Measurements from ENCODE around the gene RCBTB2.
"Not testable (repeated sequence)": the region's sequence is repeated elsewhere in the genome, so short reads cannot be mapped to it uniquely, and the experiment has no call there.

RCBTB2 gene

DNA sequence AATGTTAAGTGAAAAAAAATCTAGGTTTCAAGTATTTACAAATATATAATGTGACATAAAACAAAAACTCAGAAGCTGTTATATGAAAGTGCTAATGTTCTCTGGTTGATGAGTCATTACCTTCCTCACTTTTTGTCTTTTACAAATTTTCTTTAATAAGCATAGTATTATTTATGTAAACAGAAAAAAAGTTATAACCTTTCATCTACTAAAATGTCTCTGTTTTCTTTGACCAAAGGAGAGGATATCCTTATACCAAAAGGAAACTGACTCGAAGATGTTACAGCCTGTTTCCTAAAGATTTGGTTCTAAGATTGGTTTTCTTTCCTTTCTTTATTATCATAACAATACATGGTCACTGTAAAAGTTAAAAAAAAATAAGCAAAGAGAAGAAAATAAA, 38.0 kb downstream of the RCBTB2 start:
- DNase-seq (ENCODE audit: low read depth, low spot score): no peak

DNA sequence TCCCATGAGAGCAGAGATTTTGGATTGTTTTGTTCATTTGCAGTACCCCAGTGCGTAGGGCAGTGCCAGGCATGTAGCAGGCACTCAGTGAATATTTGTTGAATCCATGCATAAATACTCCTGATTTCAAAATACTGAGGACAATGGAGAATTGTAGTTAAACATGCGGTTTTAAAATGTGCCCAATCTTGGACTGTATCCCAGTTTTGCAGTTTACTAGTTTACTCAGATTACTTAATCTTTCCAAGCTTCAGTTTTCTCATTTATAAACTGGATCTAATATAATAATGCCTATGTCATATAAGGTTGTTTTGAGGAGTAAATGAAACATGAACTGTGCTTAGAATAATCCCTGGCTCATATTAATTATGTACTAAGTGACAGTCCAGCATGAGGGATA, 39.0 kb downstream of the RCBTB2 start:
- no peak for DNase-seq (ENCODE audit: low read depth, low spot score)

DNA sequence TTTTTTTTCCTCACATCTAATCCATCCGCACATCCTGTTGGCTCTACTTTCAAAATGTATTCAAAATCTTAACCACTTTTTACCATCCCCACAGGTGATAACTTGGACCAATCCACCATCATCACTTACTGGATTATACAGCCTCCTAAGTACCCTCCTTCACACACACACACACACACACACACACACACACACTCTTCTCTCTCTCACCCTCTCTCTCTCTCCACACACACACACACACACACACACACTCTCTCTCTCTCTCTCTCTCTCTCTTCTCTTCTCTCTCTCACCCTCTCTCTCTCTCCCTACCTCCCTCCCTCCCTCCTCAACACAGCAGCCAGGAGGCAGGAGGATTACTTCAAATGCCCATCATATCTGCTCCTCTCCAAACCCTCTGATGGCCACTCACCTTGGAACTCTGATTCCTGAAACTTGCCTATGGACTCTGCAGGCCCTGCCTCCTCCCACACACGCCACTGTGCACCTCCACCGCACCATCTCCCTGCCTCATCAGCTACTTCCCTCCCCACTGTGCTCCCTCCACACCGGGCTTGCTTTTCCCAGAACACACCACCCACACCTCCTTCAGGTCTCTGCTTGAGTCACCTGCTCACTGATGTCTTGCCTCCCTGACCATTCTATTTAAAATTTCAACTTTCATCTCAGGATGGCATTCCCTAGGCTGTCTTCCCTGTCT, 39.7 kb downstream of the RCBTB2 start:
- DNase-seq (ENCODE audit: low read depth, low spot score): no peak

DNA sequence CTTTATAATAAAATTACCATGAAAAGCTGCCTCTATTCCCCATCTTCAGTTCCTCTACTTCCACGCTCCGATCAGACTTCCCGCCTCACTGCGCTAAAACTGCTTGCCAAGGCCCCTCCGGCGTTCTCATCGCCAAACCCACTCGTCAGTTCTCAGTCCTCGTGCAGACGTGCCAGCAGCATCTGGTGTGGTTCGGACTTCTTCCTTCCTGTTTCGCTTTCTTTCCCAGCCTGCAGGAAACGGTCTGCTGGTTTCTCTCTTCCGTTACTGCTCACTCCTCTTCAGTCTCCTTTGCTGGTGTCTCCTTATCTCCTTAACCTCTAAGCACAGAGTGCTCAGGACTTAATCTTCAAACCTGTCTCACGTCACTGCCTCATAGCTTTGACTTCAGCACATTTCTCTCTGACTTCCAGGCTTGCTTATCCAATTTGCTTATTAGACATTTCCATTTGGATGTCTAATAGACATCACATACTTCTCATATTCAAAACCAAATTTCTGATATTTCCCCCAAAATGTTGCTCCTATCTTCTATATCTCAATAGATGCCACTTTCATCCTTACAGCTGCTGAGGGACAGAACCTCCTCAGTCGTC, 40.3 kb downstream of the RCBTB2 start:
- DNase-seq (ENCODE audit: low read depth, low spot score): peak; percentile 13

DNA sequence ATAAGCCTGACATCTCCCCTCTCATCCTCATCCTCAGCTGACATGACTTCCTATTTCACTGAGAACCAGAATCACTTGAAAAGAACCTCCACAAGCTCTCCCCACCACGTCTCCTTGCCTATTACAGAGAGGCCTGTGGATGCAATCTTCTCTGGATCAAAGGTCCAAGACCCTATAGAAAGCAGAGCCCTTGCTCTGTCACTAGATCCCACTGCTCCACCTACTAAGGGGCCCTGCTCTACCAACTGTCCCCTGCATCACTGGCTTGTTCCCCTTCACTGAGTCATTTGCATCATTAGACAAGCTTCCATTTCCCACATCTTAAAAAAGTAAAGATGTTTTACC, 40.8 kb downstream of the RCBTB2 start:
- DNase-seq (ENCODE audit: low read depth, low spot score): no peak

DNA sequence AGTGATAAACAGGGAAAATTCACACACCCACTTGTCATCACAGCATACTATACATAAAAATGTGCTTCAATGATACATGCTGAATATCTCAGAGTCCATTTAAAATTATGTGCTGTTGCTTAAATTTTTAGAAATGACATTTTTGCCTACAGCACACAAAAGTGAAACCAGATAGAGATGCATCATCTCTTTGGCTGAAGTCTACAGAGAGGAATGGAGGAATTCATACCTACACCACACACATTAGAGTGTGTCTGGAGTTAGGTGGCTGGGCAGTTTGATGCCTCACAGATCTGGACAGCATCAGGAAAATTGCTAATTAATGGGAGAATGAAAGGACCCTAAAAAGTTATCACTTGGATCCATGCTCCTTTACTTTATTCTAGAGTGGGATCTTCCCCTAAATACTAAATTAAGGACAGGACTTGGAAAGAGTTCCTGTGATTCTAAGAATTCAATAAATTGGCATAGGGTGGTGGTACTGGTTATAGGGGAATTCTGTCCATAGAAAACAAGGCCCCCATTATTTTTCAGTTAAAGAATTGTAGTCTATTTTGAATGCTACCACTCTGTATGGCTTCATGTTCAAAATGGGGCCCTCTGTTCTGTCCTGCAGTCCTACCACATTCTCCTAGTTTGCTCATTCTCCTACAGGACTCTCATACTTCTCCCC, 41.3 kb downstream of the RCBTB2 start:
- no peak for DNase-seq (ENCODE audit: low read depth, low spot score)

DNA sequence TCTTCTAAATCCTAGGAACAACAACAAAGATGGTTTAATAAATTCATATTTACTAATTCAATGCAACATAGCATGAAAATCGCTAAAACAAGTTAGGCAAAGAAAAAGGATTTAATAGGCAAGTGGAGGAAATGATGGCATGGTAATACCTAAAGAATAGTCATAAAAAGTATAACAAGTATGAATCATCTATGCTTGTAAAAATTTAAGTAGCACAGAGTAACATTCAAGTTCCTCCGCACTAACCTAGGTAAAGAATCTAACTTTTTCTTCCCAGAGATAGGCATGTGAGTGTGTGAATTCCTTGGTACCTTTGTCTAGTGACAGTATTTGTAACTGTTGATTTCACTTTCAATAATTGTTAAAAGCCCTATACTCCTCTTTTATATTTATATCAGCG, 42.6 kb downstream of the RCBTB2 start:
- DNase-seq (ENCODE audit: low read depth, low spot score): no peak

DNA sequence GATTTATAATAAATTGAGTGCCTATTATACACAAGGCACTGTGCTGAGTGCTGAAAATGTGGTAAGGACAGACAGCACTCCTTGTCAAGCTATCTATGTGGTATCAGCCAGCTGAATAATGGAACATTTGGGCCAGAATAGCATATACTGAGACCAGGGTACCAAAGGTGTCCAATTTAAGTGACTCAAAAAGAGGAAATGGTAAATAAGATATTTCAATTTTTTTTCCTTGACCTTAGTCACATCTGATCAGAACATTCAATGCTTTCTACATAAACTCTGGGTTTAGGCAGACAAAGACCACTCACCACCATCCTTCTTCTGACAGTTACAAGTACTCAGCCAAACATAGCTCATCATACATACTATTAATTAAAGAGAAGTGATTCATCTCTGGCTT, 43.2 kb downstream of the RCBTB2 start:
- no peak for DNase-seq (ENCODE audit: low read depth, low spot score)

DNA sequence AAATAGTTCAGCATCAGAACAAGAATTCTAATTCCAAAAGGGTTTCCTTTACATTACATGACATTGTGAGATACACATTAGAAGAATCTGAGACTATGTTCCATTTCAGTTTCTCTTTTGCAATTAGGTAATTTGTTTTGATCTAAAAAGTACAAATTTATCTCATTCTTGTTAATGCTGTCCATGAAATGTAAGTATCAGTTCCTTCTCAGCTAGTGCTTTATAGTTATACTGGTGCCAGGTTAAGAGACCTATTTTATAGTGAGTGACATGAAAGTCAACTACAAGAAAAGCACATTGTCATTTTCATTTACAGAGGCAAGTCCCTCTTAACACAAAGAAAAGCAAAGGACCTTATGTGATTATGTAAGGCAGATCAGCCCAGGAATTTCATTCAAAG, 43.9 kb downstream of the RCBTB2 start:
- DNase-seq (ENCODE audit: low read depth, low spot score): no peak

DNA sequence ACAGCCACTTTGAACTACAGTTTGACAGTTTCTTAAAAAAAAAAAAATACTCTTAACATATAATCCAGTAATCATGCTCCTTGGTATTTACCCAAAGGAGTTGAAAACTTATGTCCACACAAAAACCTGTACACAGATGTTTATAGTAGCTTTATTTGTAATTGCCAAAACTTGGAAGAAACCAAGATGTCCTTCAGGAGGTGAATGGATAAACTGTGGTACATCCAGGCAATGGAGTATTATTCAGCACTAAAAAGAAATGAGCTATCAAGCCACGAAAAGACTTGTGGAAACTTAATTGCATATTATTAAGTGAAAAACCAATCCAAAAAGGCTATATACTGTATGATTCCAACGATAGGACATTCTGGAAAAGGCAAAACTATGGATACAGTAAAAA, 44.9 kb downstream of the RCBTB2 start:
- DNase-seq (ENCODE audit: low read depth, low spot score): no peak

DNA sequence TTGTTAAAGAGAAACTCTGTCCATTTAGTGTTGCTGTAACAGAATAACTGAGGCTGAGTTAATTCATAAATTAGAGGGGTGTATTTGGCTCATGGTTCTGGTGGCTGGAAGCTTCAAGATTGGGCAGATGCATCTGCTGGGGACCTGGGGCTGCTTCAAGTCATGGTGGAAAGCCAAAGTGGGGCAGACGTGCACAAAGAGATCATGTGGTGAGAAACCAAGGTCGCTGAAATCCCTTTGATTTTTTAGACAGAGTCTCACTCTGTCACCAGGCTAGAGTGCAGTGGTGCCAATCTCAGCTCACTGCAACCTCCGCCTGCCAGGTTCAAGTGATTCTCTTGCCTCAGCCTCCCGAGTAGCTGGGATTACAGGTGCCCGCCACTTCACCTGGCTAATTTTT, 46.0 kb downstream of the RCBTB2 start:
- no peak for DNase-seq (ENCODE audit: low read depth, low spot score)

DNA sequence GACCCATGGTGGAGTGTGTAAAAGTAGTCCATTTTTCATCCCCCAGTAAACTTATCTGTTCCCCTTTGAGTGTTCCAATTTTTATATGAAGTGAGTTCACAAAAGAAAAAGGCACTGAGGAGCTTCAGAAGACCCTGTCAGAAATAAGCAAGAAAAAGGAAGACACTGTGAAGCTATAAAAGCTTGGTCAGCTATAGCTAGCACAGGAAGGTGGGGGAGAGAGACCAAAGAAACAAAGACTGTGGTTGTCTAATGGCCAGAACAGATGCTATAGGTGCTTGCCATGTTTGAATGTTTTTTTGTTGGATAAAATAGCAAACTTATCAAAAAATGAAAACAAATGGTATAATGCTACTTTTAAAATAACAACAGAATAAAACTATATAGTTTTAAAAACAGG, 46.5 kb downstream of the RCBTB2 start:
- DNase-seq (ENCODE audit: low read depth, low spot score): no peak

DNA sequence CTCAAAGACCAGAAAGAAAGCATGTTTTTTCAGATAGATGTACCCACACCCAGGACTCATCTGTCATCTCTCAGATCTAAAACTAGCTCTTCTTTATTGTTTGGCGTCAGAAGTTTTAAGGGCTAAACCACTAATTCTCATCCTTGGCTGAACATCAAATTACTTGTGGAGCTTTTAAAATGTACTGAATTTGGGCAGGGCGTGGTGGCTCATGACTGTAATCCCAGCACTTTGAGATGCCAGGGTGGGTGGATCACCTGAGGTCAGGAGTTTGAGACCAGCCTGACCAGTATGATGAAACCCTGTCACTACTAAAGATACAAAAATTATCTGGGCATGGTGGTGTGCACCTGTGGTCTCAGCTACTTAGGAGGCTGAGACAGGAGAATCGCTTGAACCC, 47.4 kb downstream of the RCBTB2 start:
- DNase-seq (ENCODE audit: low read depth, low spot score): no peak

DNA sequence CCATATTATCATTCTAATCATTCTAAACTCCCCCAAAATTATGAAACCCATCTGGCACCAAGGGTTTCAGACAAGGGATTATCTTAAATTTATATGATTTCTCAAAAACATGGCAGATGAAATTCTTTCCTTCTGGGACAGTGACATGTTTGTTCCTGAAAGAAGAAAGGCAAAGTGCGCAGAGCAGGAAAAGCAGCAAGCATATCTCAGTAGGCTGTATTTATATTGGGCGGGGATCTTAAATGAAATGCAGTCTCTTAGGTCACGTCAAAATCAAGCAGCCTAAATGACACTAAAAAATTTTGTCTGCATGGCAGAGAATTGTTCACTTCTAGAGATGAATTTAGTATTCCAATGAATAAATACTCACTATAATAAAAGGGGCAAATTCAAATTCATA, 49.3 kb downstream of the RCBTB2 start:
- DNase-seq (ENCODE audit: low read depth, low spot score): no peak

DNA sequence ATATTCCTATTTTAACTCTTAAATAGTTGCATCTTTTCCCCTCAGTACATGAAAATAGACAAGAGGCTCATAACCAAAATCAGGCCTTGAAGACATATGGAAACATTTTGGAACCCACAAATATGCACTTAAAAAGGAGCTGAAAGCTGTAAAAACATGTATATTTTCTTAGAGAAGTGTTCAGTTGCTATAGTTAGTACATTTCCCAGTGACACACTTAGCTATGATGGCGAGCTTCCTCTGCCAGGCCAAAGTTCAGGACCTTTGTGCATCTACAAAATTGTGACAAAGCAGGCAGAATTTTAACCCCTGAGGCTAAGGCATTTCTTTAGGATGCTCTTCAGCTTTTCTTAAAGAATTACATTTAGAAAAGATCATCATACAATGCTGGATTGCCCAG, 54.5 kb downstream of the RCBTB2 start:
- no peak for DNase-seq (ENCODE audit: low read depth, low spot score)

DNA sequence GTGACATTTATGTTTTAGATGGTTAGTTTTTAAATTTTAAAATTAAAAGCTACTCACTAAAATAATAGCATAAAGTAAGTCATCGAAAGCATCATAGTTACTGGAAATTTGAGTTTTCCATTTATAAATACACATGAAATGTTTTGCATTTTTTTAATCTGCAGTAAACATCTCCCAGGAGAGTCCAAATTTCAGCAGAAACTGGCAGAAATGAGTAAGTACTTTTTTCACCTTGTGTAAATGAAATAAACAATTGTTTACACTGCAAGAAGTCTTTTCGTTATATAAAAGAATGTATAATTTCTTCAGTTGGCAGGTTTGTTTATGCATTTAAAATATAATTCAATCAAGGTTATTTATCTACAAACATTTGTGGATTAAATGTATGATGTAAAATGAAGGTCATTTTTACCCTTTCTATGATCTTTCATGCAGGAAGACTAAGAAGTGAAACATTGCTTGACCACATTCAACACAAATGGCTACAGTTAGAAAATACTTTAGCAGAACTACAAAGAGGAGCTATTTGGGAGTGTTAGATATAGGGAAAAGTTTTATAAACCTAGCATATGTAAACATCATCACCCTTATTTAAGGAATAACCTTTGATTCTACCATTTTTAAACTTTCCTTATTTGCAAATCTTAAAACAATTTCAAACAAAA, 55.6 kb downstream of the RCBTB2 start:
- no peak for DNase-seq (ENCODE audit: low read depth, low spot score)

DNA sequence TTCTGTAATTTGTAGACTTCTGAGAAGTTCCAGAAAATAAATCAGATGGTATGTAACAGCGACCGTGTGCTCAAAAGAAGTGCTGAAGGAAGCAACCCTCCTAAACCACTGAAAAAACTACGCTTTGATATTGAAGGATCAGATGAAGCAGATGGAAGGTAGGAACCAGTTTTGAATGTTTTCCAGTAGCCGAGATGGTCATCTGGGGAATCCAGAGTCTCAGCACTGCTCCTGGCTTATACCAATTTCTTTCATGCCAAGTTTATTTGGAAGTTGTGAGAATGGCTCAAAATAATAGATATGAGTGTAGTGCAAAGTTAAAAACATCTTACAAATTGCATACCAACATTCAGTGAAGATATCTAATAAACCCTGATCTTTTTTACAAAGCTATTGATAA, 56.2 kb downstream of the RCBTB2 start:
- DNase-seq (ENCODE audit: low read depth, low spot score): no peak

DNA sequence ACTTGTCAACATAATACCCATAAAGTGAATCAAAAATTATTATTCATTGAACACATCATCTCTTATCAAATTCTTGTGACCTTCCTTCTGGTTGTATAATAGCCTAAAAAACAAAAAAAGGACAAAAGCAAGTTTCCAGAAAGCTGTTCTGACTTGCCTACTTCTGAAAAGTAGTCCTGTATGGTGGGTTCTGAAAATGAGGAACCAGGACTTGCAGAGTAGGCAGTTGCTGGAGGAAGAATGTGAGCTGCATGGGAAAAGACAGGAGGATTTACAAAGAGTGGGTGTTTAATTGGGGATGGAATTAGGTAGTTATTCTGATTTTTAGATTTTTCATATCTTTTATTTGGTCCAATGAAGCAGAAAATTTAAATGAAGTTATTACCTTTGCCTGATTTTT, 56.7 kb downstream of the RCBTB2 start:
- DNase-seq (ENCODE audit: low read depth, low spot score): no peak

DNA sequence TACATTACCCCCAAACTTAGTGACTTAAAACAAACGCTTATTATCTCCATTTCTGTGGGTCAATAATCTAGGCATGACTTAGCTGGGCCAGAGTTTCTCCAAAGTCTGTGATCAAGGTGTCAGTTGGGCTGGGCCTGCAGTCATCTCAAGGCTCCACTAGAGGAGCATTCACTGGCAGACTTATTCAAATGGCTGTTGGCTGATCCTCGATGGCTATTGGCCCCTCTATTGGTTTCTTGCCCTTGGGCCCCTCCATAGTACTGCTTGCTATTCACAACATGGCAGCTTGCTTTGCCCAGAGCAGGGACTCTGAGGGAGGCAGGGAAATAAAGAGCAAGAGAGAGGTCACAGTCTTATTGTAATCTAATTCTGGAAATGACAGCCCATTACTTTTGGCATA, 57.6 kb downstream of the RCBTB2 start:
- no peak for DNase-seq (ENCODE audit: low read depth, low spot score)

DNA sequence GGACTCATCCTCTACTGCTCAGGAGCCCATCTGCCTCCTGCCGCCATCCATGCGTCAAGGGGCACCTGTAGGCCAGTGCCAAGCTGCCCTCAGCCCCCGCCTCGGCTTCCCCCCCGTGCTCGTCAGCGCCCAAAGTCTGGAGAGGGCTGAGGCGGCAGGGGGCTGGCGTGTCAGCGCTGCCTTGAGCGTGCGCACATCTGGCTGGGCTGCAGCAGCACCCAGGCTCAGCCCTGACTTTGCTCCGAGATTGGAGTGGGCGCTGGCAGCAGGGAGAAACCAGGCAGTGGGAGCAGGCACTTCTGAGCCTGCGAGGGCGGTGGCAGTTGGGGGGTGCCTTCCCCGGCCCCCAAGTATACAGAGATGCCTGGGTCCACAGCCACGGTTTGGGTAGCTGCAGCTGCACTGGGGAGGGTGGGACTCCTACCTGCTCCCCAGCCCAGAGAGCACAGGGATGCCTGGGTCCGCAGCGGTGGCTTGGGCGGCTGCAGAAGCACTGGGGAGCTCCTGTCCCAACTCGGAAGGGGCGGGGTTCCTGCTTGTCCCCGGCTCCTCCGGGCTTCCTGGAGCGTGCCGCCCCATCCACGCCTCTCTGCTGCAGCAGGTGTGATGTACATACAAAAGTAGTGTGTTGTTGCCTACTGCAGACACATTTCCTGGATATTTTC, 75.2 kb downstream of the RCBTB2 start:
- DNase-seq (ENCODE audit: low read depth, low spot score): no peak

DNA sequence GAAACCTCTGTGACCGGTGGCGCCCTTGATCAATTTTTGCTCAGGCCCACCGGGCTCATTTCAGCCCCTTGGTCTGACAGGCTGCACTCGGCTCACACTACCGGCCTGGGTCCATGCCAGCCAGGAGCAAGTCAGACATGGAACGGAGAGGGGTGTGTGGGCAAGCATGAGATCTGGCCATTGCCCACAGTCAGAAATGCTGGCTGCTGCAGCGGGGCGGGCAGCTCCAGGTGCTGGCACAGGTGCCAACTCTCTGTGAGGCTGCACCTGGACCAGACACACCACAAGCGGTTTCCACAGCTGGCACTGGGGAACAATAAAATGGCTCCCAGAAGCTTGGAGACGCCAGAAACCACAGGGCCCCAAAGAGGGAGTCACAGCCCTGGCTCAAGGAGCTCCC, 76.3 kb downstream of the RCBTB2 start:
- no peak for DNase-seq (ENCODE audit: low read depth, low spot score)

DNA sequence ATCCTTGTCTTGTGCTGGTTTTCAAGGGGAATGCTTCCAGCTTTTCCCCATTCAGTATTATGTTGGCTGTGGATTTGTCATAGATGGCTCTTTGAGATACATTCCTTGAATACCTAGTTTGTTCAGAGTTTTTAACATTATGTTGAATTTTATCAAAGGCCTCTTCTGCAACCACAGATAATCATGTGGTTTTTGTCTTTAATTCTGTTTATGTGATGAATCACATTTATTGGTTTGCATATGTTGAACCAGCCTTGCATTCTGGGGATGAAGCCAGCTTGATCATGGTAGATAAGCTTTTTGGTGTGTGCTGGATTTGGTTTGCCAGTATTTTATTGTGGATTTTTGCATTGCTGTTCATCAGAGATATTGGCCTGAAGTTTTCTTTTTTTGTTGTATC, 81.7 kb downstream of the RCBTB2 start:
- DNase-seq (ENCODE audit: low read depth, low spot score): not testable (repeated sequence)

Data from ELF-1 (cell line).